SU-DHL-6 (cell line): ENCODE measurements around the gene KAZN.

Source experiments
- H2AFZ ChIP-seq: fragments of 200-600 bp; sonication (generic); 2 replicates; pipeline ENCODE4 v1.6.1; 2014; ENCODE audit warnings: low read depth, mild to moderate bottlenecking, moderate library complexity, mixed read lengths, antibody characterized with exemption, low read length; ENCODE audit not compliant: severe bottlenecking
- H3F3A ChIP-seq: fragments of 200-600 bp; shearing (Covaris generic); 2 replicates; pipeline ENCODE4 v1.6.0; 2016; ENCODE audit warnings: antibody characterized with exemption, mild to moderate bottlenecking; ENCODE audit not compliant: insufficient read depth
- H3K27ac ChIP-seq: fragments of 200-600 bp; sonication (generic); 2 replicates; pipeline ENCODE4 v1.5.1; 2016; ENCODE audit warnings: low read depth, mild to moderate bottlenecking, low read length, moderate library complexity, mixed read lengths
- H3K27me3 ChIP-seq: fragments of 200-600 bp; sonication (generic), shearing (Covaris generic); 2 replicates; pipeline ENCODE4 v1.6.0; 2014; ENCODE audit warnings: mild to moderate bottlenecking, low read length
- H3K36me3 ChIP-seq: fragments of 200-600 bp; sonication (generic); 2 replicates; pipeline ENCODE4 v1.6.1; 2014; ENCODE audit warnings: mild to moderate bottlenecking, low read length, mixed read lengths
- H3K4me2 ChIP-seq: fragments of 300-600, 200-600 bp; shearing (Covaris generic), sonication (generic); 2 replicates; pipeline ENCODE4 v1.6.0; 2014; ENCODE audit warnings: low read length, low read depth, mild to moderate bottlenecking; ENCODE audit not compliant: poor library complexity, severe bottlenecking
- H3K4me3 ChIP-seq: fragments of 200-600 bp; sonication (generic); 2 replicates; pipeline ENCODE4 v1.5.1; 2014; ENCODE audit warnings: antibody characterized with exemption, low read length, mild to moderate bottlenecking, mixed read lengths; ENCODE audit not compliant: insufficient read depth, poor library complexity, severe bottlenecking
- H3K79me2 ChIP-seq: fragments of 200-600 bp; sonication (generic); 2 replicates; pipeline ENCODE4 v1.6.1; 2014; ENCODE audit warnings: mild to moderate bottlenecking, low read length, moderate library complexity; ENCODE audit not compliant: insufficient read depth
- H3K9ac ChIP-seq: fragments of 200-600 bp; sonication (generic); 2 replicates; pipeline ENCODE4 v1.7.0; 2014; ENCODE audit warnings: mild to moderate bottlenecking, low read length
- H3K9me2 ChIP-seq: fragments of 200-600 bp; sonication (generic); replicated peaks from 2 replicates; pipeline ENCODE4 v1.6.1; 2014; ENCODE audit warnings: low read length; ENCODE audit not compliant: insufficient read depth
- H3K9me3 ChIP-seq: fragments of 200-600 bp; sonication (generic); 2 replicates; pipeline ENCODE4 v1.6.1; 2014; ENCODE audit warnings: low read length, mixed read lengths; ENCODE audit not compliant: insufficient read depth
- H4K20me1 ChIP-seq: fragments of 200-600 bp; sonication (generic); 2 replicates; pipeline ENCODE4 v1.6.1; 2014; ENCODE audit warnings: low read depth, mild to moderate bottlenecking, antibody characterized with exemption, low read length, moderate library complexity, mixed read lengths
- EZH2phosphoT487 ChIP-seq: fragments of 200-600 bp; sonication (generic), shearing (Covaris generic); conservative IDR thresholded peaks from 2 replicates; pipeline ENCODE4 v1.6.1; 2018; ENCODE audit warnings: mild to moderate bottlenecking, antibody characterized with exemption, low read length, moderate library complexity, mixed read lengths
- TF ChIP-seq, protein P1 (sequence below): fragments of 200-600 bp; sonication (generic); IDR thresholded peaks from one replicate; pipeline ENCODE4 v1.5.1; 2017; ENCODE audit warnings: antibody characterized with exemption, mild to moderate bottlenecking, low read length, moderate library complexity; ENCODE audit not compliant: insufficient read depth, poor library complexity, severe bottlenecking

The KAZN gene

DNA sequence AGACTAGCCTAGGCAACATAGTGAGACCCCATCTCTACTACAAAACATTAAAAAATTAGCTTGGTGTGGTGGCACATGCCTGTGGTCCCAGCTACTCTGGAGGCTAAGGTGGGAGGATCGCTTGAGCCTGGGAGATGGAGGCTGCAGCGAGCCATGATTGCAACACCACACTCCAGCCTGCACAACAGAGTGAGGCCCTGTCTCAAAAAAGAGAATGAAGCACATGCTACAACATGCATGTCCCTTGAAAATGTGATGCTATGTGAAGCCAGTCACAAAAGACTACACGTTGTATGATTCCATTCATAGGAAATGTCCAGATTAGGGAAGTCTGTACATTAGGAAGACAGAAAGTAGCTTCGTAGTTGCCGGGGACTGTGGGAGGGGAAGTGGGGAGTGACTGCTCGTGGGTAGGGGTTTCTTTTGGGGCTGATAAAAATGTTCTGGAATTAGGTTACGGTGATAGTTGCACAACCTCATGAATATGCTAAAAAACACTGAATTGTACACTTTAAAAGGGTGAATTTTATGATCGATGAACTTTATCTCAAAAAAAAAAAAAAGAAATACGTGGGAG lies 202.1 kb downstream of the KAZN start:
- Histone ChIP-seq H3K27me3 (no peaks in the 10 kb centered on the region), H3K9ac (no peak overlapping the region), H3K9me2 (no peaks in the 10 kb centered on the region), H3F3A (no peaks in the 10 kb centered on the region), H3K27ac (no peak overlapping the region), H3K79me2 (no peaks in the 10 kb centered on the region), H3K36me3 (no peaks in the 10 kb centered on the region), H4K20me1 (no peaks in the 10 kb centered on the region), H2AFZ (no peak overlapping the region), H3K4me3 (no peak overlapping the region), H3K4me2 (no peak overlapping the region), H3K9me3 (no peaks in the 10 kb centered on the region)
- no peak for TF ChIP-seq EZH2phosphoT487

DNA sequence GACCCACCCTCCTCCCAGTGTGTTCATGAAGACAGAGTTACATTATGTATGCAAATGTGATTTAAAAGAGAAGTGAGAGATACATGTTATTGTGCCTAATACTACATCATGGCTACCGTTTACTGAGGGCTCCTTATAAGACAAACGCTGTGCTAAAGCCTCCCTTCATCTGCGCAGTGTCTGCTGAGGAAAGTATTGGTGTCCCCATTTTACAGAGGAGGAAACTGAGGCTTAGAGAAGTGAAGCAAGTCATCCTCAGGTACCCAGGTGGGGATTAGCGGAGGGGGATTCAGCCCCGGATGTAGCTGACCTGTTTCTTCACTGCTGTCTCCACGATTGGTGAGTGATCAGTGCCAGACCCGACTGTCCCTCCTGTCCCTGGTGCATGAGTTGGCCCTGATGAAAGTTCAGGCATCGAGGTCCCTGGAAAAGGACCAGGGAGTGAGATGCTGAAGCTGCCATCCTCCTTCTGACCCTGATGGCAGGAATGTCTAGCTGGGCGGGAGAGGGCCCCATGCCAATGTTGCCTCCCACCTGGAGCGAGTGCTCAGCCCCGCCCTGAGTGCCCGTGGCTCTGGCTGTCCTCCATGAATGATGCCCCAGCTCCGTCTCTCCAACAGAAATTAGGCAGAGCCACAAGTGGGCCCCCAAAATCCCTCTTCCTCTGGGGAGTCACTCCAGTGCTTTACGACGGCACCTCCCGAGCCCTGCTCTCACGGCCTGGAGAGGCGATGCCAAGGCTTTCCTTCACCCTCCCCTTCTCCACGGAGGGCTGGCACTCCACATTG lies 204.7 kb downstream of the KAZN start:
- no peaks in the 10 kb centered on the region for H3K36me3 ChIP-seq
- TF ChIP-seq, protein P1, sequence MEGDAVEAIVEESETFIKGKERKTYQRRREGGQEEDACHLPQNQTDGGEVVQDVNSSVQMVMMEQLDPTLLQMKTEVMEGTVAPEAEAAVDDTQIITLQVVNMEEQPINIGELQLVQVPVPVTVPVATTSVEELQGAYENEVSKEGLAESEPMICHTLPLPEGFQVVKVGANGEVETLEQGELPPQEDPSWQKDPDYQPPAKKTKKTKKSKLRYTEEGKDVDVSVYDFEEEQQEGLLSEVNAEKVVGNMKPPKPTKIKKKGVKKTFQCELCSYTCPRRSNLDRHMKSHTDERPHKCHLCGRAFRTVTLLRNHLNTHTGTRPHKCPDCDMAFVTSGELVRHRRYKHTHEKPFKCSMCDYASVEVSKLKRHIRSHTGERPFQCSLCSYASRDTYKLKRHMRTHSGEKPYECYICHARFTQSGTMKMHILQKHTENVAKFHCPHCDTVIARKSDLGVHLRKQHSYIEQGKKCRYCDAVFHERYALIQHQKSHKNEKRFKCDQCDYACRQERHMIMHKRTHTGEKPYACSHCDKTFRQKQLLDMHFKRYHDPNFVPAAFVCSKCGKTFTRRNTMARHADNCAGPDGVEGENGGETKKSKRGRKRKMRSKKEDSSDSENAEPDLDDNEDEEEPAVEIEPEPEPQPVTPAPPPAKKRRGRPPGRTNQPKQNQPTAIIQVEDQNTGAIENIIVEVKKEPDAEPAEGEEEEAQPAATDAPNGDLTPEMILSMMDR, result no peak
- TF ChIP-seq EZH2phosphoT487, result no peak
- no peak overlapping the region for H3K4me3 ChIP-seq
- H3K79me2 ChIP-seq, result no peaks in the 10 kb centered on the region
- no peak overlapping the region for H3K4me2 ChIP-seq
- no peaks in the 10 kb centered on the region for H4K20me1 ChIP-seq
- H3K27me3 ChIP-seq, result no peaks in the 10 kb centered on the region
- H3F3A ChIP-seq, result no peaks in the 10 kb centered on the region
- no peaks in the 10 kb centered on the region for H3K9me2 ChIP-seq
- H3K27ac ChIP-seq, result no peak overlapping the region
- H2AFZ ChIP-seq, result no peak overlapping the region
- peaks cover 11% of the 10 kb centered on the region; the same call in 1 of the 2 replicates for H3K9me3 ChIP-seq
- no peak overlapping the region for H3K9ac ChIP-seq

DNA sequence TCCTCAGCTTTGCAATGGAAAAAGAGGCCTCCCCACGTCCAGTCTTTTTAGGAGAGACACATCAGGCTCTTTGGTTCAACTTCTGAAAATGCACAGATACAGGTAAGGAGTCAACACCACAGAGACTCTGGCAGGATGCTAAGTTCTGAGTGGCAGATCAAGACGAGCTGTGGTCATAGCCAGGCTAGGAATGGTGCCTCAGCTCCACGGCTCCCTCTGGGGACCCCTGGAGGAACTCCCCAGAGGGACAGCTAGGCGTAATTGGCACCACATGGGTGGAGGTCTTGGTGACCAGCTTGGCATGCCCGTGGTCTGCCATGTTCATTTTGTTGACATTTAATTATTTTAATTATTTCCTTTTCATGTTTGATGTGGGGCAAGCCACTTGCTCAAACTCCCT lies 206.1 kb downstream of the KAZN start:
- no peak overlapping the region for H2AFZ ChIP-seq

More for the DNA sequence above, 206.1 kb downstream of the KAZN start:
- Histone ChIP-seq H3K4me2 (no peak overlapping the region), H3K9me3 (peaks cover 11% of the 10 kb centered on the region; the same call in 1 of the 2 replicates), H3K27ac (no peak overlapping the region), H3K27me3 (no peaks in the 10 kb centered on the region), H3K9ac (no peak overlapping the region), H3K4me3 (no peak overlapping the region), H4K20me1 (no peaks in the 10 kb centered on the region), H3K9me2 (no peaks in the 10 kb centered on the region), H3K36me3 (no peaks in the 10 kb centered on the region), H3K79me2 (no peaks in the 10 kb centered on the region), H3F3A (no peaks in the 10 kb centered on the region)
- TF ChIP-seq EZH2phosphoT487, result no peak
- TF ChIP-seq, protein P1, result no peak
